Fibroblast of mammary gland (primary cell): Measurements from ENCODE around the gene MS4A10.
"Not testable (repeated sequence)": the region's sequence is repeated elsewhere in the genome, so short reads cannot be mapped to it uniquely, and the experiment has no call there.

ENCODE experiments used
- DNase-seq: peaks from one replicate; pipeline ENCODE4 v3.0.0-alpha.2; 2010; ENCODE audit warnings: low read depth
- H3K4me3 ChIP-seq: 2 replicates; pipeline ENCODE4 v1.5.1; 2011; ENCODE audit warnings: low read depth, mild to moderate bottlenecking, low read length, moderate library complexity; ENCODE audit not compliant: control insufficient read depth
- TF ChIP-seq, protein P1 (sequence below): conservative IDR thresholded peaks from 2 replicates; pipeline ENCODE4 v1.5.1; 2011; ENCODE audit warnings: low read depth, low read length, inconsistent platforms; ENCODE audit not compliant: control insufficient read depth, insufficient read depth

MS4A10 gene

DNA sequence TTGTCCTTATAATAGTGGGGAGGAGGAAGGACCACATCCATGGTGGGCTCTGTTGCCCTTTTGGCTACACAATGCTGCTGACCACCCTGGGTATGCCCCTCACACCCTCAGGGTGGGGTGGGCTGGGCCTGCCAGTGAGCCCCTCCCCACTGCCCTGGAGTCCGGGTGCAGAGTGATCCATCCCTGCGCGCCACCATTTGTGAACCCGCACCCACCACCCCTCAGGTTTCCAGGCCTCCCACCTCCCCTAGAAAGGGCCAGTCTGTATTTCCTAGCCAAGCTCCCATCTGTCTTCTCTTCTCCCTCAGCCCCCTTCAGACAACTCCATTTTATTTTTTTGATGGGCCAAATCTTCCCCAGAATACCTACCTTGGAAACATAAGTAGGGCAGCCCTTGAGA, 25.0 kb downstream of the MS4A10 start:
- TF ChIP-seq, protein P1, sequence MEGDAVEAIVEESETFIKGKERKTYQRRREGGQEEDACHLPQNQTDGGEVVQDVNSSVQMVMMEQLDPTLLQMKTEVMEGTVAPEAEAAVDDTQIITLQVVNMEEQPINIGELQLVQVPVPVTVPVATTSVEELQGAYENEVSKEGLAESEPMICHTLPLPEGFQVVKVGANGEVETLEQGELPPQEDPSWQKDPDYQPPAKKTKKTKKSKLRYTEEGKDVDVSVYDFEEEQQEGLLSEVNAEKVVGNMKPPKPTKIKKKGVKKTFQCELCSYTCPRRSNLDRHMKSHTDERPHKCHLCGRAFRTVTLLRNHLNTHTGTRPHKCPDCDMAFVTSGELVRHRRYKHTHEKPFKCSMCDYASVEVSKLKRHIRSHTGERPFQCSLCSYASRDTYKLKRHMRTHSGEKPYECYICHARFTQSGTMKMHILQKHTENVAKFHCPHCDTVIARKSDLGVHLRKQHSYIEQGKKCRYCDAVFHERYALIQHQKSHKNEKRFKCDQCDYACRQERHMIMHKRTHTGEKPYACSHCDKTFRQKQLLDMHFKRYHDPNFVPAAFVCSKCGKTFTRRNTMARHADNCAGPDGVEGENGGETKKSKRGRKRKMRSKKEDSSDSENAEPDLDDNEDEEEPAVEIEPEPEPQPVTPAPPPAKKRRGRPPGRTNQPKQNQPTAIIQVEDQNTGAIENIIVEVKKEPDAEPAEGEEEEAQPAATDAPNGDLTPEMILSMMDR: no peak
- H3K4me3 ChIP-seq: no peak overlapping the region
- DNase-seq: no peak

DNA sequence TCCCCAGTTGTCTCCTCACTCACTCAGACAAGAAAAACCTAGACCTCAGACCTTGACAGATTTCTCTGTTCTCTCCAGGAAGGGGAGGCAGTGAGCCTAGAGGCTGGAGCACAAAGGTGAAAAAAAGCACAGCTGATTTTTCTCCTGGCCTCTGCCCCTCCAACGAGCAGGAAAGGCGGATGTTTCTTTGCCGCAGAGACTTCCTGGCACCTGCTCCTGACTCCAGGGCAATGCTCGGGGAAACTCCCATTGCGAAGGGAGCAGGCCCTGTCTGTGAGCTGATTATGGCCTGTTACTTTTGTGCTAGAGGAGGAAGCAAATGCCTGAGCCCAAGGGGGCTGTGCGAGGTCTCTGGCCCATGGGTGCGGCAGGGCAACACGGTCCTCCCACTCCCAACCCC, 25.4 kb downstream of the MS4A10 start:
- no peak overlapping the region for H3K4me3 ChIP-seq
- DNase-seq: no peak

DNA sequence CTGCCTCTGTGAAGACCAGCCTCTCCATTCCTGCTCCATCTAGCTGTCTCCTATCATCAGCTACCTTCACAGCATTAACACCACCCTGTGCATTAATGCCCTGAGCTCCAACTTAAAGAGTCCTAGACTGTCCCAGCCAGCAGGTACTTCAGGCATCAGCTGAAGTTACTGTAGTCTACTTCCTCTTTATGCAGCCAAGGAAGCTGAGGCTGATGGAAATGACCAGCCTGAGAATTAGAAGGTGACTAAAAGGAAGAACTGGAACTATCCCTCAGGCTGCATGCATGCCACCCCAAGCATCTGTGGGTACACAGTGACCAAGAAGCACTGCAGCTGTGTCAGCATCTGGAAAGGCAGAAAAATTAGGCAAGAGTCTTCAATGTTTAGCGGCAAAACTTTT, 28.2 kb downstream of the MS4A10 start:
- no peak for DNase-seq
- H3K4me3 ChIP-seq: no peak overlapping the region
- TF ChIP-seq, protein P1: no peak

More for the DNA sequence above, 25.4 kb downstream of the MS4A10 start:
- TF ChIP-seq, protein P1: no peak

DNA sequence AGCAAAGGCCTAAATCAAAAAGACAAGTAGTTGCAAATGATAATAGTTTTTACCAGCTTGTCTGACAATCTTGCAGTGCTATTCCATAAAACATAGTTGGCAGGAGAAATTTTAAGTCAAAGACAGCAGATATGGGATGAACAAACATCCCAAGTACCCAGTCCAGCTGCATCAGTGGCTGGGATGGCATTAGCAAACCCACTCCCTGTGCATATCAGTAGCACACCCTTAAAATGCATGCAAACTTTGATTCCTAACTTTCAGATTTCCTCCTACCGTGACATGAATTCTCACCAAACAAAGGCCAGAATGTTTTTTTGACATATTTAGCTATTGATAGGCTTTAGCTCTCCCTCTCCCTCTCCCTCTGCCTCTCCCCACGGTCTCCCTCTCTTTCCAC, 29.0 kb downstream of the MS4A10 start:
- H3K4me3 ChIP-seq: no peak overlapping the region
- no peak for DNase-seq
- TF ChIP-seq, protein P1: no peak

DNA sequence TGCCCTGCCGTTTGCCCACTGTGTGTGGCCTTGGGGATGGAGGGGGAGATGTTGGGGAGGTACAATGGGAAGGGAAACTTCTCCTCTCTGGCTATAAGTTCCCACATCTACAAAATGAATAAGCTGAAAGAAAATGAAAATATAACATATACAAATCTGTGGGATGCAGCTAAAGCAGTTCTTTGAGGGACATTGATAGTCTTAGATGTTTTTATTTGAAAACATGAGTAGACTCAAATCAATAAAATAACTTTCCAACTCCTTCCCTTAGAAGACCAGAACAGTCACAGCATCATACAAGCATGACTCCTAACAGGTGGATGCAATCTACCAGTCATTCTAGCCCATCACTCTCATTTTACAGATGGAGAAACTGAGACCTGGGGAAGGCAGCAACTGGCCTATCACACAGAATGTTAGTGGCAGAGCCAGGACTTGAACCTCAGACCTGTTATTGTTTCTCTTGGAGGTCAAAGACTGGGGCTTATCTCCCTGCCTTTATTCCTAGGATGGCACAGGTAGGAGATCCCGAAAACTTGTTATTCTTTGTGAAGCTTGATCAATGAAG, 31.5 kb downstream of the MS4A10 start:
- no peak overlapping the region for H3K4me3 ChIP-seq
- DNase-seq: no peak
- TF ChIP-seq, protein P1: no peak

DNA sequence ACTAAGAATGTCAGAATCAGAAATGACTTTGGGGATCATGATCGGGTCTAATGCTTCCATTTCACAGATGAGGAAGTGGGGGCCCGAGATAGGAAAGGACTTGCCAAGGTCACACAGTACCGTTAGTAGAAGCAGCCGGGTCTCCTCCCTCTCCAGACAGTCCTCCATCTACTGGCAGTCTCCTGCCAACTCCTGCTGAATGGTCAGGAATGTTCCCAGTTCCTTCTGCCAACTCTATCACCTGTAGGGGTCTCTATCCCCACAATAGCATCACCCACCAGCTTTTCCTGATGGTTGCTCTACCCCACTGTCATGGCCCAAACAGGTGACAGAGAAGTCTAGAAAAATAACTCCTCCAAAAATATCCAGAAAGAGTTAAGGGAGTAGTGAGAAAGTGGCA, 32.9 kb downstream of the MS4A10 start:
- TF ChIP-seq, protein P1: no peak
- no peak for DNase-seq
- no peak overlapping the region for H3K4me3 ChIP-seq

DNA sequence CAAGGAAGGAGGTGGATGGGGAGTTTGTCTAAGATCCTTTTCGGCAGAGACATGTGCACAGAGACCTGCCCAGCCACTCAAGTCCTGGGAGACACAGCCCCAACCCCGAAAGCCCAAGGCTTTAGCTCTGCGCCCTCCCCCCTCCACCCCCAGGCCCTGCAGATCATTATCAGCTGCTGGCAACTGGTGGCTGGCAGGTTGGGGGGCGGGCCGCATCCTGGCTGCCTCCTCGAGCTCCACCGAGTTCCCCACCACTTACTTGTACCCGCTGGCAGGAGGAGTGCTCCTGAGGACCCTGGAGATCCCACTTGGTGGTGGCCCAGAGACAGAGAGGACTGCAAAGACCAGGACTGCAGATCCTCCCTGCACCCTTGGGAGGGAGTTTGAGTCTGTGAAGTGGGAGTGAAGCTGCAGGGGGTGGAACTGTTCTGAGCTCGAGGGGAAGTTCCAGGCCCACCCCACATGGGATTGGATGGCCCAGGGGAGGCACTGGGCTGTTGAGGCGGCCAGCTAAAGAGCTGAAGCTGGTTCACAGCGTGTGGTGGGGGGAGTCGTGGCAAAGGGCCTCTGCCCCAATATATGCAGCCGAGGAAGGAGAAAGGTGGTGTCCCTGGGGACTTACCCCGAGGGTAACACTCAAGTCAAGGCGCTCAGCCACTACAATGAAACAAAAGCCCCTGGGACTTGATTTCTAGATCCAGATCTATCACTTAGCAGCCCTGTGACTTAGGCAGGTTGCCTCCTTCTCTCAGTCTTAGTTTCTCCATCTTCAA, 36.9 kb downstream of the MS4A10 start:
- TF ChIP-seq, protein P1: no peak
- no peak overlapping the region for H3K4me3 ChIP-seq
- no peak for DNase-seq

DNA sequence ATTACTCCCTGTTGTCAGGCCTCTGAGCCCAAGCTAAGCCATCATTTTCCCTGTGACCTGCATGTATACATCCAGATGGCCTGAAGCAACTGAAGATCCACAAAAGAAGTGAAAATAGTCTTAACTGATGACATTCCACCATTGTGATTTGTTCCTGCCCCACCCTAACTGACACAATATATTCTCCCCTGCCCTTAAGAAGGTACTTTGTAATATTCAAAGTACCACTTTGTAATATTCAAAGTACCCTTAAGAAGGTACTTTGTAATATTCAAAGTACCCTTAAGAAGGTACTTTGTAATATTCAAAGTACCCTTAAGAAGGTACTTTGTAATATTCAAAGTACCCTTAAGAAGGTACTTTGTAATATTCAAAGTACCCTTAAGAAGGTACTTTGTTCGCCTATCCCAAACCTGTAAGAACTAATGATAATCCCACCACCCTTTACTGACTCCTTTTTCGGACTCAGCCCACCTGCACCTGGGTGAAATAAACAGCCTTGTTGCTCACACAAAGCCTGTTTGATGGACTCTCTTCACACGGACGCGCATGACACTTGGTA, 38.7 kb downstream of the MS4A10 start:
- not testable (repeated sequence) for H3K4me3 ChIP-seq, DNase-seq
